Activated CD4-positive, alpha-beta T cell treated with anti-CD3 and anti-CD28 coated beads, Interleukin-10, Interleukin-2, amounts not matched to agents 100 ng/mL and 50 ng/mL, durations not matched to agents 16 hours and 8 hours (primary cell): Measurements from ENCODE around the gene STK17A.
A peak's percentile ranks its signal among the peaks of the same experiment; 100 is the strongest.
"Not testable (repeated sequence)": the region's sequence is repeated elsewhere in the genome, so short reads cannot be mapped to it uniquely, and the experiment has no call there.

Experiments
- DNase-seq: peaks from one replicate; pipeline ENCODE4 v3.0.0-alpha.2; 2020

The STK17A gene

GRCh38 chr7:43569424-43569823, 13.5 kb upstream of the STK17A start:
- peak; percentile 50 for DNase-seq

- DNase-seq = no peak
Measured at GRCh38 chr7:43570688-43571365, 12.1 kb upstream of the STK17A start.

GRCh38 chr7:43572516-43573049, 10.3 kb upstream of the STK17A start:
- DNase-seq = peak; percentile 88

- DNase-seq = not testable (repeated sequence)
Measured at GRCh38 chr7:43573832-43574231, 9.1 kb upstream of the STK17A start.

- no peak for DNase-seq
Measured at GRCh38 chr7:43575506-43575905, 7.4 kb upstream of the STK17A start.

- DNase-seq = no peak
Measured at GRCh38 chr7:43576241-43576640, 6.7 kb upstream of the STK17A start.

- no peak for DNase-seq
Measured at GRCh38 chr7:43577485-43577951, 5.4 kb upstream of the STK17A start.

- peak; percentile 73 for DNase-seq
Measured at GRCh38 chr7:43583424-43584194, 701 bp downstream of the STK17A start.

GRCh38 chr7:43584195-43584586, 1.3 kb downstream of the STK17A start:
- peak; percentile 59 for DNase-seq

GRCh38 chr7:43584733-43585132, 1.8 kb downstream of the STK17A start:
- DNase-seq = not testable (repeated sequence)

GRCh38 chr7:43585562-43585961, 2.7 kb downstream of the STK17A start:
- DNase-seq = no peak

- DNase-seq = peak; percentile 51
Measured at GRCh38 chr7:43586251-43586900, 3.5 kb downstream of the STK17A start.

GRCh38 chr7:43588477-43589132, 5.7 kb downstream of the STK17A start:
- no peak for DNase-seq

- DNase-seq = no peak
Measured at GRCh38 chr7:43589133-43589478, 6.2 kb downstream of the STK17A start.

GRCh38 chr7:43589728-43590127, 6.8 kb downstream of the STK17A start:
- no peak for DNase-seq

- DNase-seq = peak; percentile 83
Measured at GRCh38 chr7:43590862-43591557, 8.1 kb downstream of the STK17A start.

GRCh38 chr7:43591558-43592180, 8.8 kb downstream of the STK17A start:
- DNase-seq = no peak

GRCh38 chr7:43592326-43592725, 9.4 kb downstream of the STK17A start:
- DNase-seq = no peak

- no peak for DNase-seq
Measured at GRCh38 chr7:43593010-43593409, 10.1 kb downstream of the STK17A start.

- DNase-seq = no peak
Measured at GRCh38 chr7:43594020-43594419, 11.1 kb downstream of the STK17A start.

GRCh38 chr7:43596426-43596825, 13.5 kb downstream of the STK17A start:
- DNase-seq = not testable (repeated sequence)

- DNase-seq = no peak
Measured at GRCh38 chr7:43600056-43600455, 17.1 kb downstream of the STK17A start.
